ENCODE data around the gene NFYC.
A peak's percentile ranks its signal among the peaks of the same experiment; 100 is the strongest.

Gene NFYC

DNA sequence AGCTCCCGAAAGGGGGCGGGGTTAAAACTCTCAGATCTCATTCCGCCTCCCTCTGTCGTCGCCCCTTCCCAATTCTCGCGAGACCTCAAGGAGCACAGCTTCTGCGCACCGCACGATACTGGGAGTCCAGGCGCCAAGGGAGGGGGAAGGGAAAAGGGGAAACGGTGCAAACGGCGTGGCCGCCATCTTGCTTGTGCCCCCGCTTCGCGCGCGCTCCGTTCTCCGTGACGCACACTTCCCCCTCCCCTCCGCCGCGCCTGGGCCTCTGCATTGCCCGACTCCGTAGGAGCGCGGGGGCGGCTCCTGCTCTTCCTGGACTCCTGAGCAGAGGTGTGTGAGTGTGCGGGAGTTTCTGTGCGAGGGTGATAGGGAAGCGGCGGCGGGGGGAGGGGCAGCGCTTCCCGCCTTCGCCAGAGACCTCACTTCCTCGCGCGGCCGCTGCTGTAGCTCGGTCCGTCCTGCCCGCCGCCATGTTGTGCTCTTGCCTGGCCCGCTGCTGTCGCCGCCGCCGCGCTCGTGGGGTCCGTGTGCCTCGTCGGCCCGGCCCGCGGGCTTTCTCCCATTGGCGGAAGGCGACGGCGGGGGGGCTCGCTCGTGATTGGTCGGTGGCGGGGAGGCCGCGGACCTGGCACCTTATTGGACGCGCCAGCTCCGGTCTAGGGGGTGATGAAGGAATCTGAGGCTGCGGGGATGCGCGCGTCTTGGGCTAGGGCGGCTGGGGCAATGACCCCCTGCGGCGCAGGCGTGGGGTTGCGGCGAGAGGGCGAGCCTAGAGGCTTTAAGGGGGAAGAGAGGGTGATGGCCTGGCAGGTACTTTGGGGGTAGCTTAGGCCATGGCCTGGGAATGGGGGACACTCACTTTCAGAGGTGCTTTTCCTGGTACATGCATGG, at the start of gene NFYC:
Gene NFYC, plus strand, starts transcription at position 167 of the 891 bp plus-strand sequence. CDS start 47,140 bp downstream, outside the sequence.
- DNase-seq, result peak; percentile 96

DNA sequence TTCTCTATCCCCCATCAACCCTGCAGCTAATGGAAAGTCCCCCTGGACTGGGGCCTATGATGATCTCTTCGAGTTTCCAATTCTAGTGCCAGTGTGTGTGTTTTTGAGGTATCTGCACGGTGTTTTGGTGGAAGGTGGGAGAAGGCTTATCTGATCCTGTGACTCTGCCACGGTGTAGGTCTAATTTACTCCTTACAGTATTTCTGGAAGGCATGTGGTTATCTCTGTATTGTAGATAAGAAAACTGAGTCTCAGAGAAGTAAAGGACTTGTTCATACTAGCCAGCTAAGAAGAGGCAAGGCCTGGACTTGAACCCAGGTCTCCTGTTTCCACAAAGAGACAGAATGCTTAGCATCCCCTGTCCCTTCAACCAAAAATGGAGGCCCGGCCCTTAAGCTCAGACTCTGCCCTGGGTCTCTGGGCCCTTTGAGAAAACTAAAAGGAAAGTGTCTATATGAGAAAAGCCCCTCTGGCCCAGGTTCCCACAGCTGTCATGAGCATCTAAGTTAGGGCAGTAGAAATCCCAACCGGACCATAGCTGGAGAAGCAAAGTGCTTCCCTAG, 46.3 kb upstream of the NFYC start:
- no peak for DNase-seq

DNA sequence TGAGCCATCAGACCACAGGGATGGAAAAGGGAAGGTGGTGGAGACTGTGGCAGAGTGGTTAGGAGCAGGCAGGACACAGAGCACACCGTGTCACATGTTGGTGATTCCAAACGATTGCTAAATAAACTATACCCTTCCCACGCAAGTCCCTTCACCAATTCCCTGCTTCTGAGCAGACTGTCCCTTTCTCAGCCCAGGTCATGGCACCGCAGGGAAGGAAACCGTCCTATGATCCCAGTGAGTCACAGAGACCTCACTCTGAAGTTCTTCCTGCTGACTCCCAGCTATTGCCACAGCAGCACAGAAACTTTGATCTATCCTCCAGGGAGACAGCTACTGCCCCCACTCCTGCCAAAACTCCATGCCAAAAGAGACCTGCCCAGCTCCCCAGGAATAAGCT, 45.2 kb upstream of the NFYC start:
- no peak for DNase-seq

DNA sequence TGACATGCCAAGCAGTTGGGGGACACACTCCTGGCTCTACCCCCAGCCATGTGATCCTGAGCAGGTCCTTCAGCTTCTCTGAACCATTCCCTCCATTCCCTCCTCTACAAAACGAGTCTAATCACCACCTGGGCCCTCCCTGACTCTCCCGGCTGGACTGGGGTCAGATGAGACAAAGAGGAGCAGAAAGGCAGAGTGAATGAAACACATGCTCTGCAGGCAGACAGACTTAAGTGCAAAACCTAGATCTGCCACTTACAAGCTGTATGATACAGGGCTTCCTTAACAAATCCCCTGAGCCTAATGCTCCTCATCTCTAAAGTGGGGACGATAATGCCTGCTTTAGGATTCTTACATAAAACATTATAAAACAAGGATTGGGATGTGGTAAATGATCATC, 43.3 kb upstream of the NFYC start:
- no peak for DNase-seq

DNA sequence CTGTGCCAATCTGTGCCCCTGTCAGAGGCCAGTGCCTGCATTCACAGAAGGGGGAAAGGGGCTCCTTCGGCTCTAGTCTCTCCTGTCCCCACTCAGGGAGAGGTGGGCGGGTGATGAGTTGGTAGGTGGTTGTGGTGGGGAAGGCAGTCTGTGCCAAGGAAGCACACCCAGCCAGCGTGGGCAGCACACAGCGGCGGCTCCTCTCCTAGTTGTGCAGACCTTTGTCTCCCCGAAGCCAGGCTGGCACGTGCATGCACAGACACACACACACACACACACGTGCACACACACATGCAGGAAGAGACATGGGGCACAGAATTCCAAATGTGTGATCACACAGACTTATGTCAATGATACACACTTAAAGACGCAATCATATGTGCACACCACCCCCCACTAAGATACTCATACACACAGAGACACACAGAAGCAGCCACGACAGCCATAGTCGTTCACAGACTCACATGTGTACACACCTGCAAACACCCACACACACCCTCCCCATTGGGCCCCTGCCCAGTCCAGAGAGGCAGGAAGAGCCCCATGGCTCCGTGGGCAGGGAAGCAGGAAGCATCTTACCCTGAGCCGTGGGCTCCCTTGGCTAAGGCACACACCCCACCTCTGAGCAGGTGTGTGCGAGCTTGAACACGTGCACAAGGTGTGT, 42.4 kb upstream of the NFYC start:
- no peak for DNase-seq

GRCh38 chr1:40649592-40649930, 41.9 kb upstream of the NFYC start:
- DNase-seq, result no peak

DNA sequence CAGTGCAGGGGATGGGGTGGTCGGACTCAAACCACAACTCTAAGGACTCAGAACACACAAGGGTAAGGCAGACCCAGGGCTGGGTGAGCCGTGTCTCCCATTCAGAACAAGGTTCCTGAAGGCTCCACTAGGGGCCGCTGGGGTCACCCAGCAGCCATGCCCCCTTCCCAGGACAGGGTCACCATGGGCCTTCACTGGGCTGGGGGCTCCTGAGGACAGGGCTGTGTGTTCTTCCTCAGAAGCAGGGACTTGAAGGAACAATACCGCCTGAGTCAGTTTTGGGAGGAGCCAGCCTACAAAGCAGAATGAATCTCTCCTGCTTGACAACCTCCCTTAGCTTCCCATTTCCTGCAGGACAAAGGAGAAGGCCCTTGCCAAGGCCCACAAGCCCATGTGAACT, 41.4 kb upstream of the NFYC start:
- no peak for DNase-seq

DNA sequence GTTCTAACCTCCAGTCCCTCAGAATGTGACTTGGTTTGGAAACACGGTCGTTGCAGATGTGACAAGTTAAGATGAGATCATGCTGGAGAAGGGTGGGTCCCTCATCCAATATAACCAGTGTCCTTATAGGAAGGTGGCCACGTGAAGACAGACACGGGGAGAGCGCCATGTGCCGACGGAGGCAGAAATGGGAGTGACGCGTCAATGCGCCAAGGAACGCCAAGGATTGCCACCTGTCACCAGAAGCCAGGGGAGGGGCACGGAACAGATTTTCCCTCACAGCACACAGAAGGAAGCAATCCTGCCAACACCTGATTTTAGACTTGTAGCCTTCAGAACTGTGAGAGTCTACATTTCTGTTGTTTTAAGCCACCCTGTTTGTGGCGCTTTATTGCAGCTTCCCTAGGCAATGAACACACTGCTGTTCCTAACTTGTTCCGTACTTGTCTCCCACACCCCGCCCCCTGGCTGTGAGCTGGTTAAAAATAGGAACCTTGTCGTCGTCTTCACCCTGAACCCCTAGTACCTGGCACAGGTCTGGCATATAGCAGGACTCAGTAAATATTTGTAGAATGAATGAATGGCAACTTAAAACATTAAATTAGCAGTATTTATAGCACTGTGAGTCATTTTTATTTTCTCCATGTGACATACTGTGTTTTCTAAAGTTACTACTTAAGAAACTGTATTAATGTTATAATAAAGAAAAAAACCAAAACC, 40.2 kb upstream of the NFYC start:
- no peak for DNase-seq

DNA sequence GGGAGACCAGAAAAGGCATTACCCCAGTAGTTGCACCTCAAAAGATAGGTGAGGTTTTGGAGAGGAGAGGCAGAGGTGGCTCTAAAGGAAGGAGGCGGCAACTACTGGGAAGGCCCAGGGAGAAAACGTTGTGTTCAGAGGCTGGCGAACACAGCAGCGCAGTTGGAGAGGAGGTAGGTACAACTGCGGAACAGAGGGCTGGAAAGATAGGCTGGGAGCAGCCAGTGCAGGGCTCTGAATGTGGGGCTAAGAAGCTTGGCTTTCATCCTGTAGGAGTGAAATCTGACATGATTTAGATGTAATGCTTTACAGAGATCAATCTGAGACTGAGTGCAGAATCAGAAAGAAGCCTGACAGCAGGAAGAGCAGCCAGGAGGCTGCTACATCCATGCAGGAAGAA, 39.0 kb upstream of the NFYC start:
- DNase-seq, result no peak

DNA sequence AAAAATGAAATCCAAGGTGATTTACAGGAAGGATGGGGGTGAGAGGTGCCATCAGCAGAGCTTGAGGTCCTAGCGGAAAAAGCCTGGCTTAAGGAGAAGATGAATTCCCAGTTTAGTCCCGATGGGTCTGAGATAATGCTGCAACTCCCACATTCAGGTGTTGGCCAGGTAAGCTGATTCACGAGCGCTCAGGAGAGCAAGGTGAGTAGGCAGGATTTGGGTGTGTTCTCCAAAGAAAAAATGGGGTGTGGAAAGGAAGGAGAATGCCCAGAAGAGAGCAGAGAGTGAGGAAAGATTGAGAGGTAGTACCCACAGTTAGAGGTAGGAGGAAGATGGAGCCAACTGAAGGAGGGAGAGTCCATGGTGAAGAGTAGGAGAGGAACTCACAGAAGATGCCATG, 38.5 kb upstream of the NFYC start:
- no peak for DNase-seq

GRCh38 chr1:40653851-40654537, 37.5 kb upstream of the NFYC start:
- no peak for DNase-seq

DNA sequence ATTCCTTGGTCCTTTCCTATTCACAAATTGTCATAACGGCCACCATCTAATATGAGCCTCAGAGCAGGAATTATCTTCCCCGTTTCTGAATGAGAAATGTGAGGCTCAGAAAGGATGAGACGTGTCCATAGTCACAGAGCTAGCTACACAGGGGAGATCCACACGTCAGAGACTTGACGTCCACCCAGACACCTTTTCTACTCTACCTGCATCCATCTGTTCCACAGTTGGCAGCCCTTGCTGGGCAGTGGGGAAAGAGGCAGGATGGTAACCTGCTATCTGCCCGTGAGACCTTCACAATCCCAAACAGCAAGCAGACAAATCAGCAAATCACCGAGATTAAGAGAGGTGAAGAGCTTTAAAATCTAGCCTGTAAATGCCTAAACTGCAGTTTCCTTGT, 34.5 kb upstream of the NFYC start:
- no peak for DNase-seq

DNA sequence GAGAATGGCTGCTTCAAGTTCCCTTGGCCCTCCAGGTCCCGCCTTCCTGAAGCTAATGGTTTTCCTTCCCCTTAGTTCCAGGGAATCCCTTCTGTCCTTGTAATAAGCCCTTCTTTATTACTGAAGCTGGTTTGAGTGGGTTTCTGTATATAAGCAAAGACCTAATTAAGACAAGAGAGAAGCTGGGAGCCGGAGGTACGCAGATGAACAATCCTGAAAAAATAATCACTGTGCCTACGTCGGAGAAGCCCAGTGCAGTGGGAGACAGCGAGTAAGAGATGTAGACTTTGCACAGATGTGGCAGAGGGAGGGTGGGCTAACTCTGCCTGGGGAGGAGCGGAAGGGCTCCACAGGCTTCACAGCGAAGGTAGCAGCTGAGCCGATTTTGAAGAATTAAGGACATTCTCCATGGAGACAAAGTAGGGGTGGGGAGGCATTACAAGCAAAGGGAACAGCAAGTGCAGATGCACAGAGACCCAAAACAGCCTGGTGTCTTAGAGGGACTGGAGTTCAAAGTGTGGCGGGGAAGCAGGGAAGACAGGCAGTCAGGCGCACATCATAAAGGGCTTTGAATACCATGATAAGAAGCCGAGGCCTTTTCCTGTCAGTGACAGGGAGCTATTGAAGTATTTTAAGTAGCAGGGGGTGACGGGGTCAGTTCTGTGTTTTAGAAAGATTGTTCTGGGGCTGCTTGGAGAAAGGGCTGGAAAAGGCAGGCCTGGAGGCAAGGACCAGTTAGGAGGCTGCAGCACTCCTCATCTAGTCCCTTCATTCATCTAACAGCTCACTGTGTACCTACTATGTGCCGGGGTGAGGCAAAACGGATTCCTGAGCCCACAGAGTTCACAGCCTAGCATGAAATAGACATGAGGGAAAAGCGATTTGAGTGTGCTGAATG, 32.5 kb upstream of the NFYC start:
- DNase-seq, result no peak

DNA sequence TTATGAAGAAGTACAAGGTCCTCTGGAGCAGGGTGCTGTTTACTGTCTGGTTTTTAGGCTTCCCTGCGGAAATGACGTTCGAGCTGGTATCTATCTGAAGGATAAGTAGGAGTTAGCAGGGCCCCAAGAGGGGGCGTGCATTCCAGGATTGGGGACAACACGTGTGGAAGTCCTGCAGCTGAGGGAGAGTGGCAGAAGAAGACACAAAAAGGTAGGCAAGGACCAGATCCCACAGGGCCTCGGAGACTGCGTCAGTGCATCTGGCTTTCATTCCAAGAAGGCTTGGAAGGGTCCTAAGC, 31.9 kb upstream of the NFYC start:
- no peak for DNase-seq

DNA sequence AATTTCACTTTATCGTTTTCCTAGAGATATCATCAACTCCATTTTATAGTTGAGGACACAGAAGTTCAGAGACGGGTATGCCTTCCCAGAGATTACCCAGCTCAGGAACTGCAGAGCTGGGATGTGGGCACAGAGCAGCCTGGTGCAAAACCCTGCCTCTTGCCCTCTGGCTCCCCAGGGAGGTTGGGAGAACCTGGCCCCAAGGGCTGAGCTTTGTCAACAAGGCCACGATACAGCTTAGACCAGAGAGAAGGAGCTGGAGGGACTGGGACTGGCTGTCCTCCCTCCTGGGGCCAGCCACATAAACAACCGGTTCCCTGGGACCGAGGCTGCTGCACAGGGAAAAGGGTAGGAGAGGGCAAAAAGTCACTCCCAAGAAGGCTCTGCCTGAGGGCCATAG, 29.8 kb upstream of the NFYC start:
- DNase-seq, result no peak

GRCh38 chr1:40662151-40662550, 29.4 kb upstream of the NFYC start:
- DNase-seq, result no peak

GRCh38 chr1:40662864-40663263, 28.6 kb upstream of the NFYC start:
- no peak for DNase-seq

DNA sequence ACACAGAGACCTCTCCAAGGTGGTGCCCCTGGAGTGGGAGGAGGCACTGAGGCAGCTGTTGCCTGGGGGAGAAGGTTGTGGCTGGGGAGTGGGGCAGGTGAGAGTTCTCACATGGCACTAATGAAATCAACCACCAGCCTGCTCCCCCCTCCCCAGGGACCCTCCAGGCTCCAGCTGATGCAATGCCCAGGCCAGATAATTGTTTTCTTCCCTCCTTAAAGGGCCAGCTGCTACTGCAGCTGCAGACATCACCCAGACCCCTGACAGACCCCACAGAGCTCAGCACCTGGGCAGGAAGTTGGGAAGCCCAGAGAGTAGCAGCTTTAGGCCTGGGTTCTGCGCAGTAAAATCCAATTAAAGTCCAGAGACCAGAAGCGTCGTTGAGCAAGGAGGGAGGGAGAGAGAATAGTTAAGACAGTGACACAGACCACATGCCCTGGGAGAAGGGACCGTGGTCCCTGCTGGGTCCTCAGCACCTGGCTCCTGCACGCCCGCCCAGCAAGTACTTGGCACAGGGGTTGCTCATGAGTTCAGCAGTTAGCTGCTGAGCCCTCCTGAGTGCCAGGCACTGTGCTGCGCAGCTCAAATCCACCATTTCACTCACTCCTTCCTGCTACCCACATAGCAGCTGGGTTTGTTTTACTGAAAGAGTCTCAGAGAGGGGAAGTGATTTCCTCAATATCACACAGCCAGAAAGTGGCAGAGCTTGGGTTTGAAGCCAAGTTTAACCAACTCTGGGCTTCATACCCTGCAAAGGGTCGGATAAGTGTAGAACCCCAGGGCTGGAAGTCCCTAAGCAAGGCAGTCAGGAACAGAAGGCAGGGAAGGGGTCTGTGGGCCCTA, 28.0 kb upstream of the NFYC start:
- no peak for DNase-seq

GRCh38 chr1:40664167-40664537, 27.4 kb upstream of the NFYC start:
- DNase-seq, result no peak

- no peak for DNase-seq
These were observed 26.7 kb upstream of the NFYC start for GRCh38 chr1:40664791-40665190.
